Measurements from ENCODE around the gene AGMO.

AGMO gene

GRCh38 chr7:15389073-15389472 lies 172.7 kb downstream of the AGMO start:
- DNase-seq = peak in 1 of 2 experiments; percentile 9

- DNase-seq = no peak
Observed at GRCh38 chr7:15378494-15379145, 183.2 kb downstream of the AGMO start.

- no peak for DNase-seq
Observed at GRCh38 chr7:15376600-15376999, 185.2 kb downstream of the AGMO start.

GRCh38 chr7:15370441-15370840 lies 191.4 kb downstream of the AGMO start:
- no peak for DNase-seq

GRCh38 chr7:15368653-15369052 lies 193.2 kb downstream of the AGMO start:
- peak in 1 of 2 experiments; percentile 49 for DNase-seq

- no peak for DNase-seq
Observed at GRCh38 chr7:15367897-15368296, 193.9 kb downstream of the AGMO start.

- DNase-seq = no peak
Observed at GRCh38 chr7:15358112-15358511, 203.7 kb downstream of the AGMO start.

- no peak for DNase-seq
Observed at GRCh38 chr7:15352421-15353206, 209.2 kb downstream of the AGMO start.

- no peak for DNase-seq
Observed at GRCh38 chr7:15345216-15345615, 216.6 kb downstream of the AGMO start.

- DNase-seq = no peak
Observed at GRCh38 chr7:15341817-15342216, 220.0 kb downstream of the AGMO start.

GRCh38 chr7:15336146-15336545 lies 225.7 kb downstream of the AGMO start:
- DNase-seq = no peak

- no peak for DNase-seq
Observed at GRCh38 chr7:15335390-15335789, 226.4 kb downstream of the AGMO start.

GRCh38 chr7:15334536-15335263 lies 227.1 kb downstream of the AGMO start:
- no peak for DNase-seq

GRCh38 chr7:15332956-15333355 lies 228.9 kb downstream of the AGMO start:
- no peak for DNase-seq

- no peak for DNase-seq
Observed at GRCh38 chr7:15330943-15331342, 230.9 kb downstream of the AGMO start.

GRCh38 chr7:15327001-15327400 lies 234.8 kb downstream of the AGMO start:
- DNase-seq = no peak

- DNase-seq = peak; percentile 16 to 37
Observed at GRCh38 chr7:15326044-15326644, 235.7 kb downstream of the AGMO start.

GRCh38 chr7:15323550-15323949 lies 238.3 kb downstream of the AGMO start:
- DNase-seq = no peak

- DNase-seq = peak; percentile 27 to 88
Observed at GRCh38 chr7:15317215-15317614, 244.6 kb downstream of the AGMO start.

GRCh38 chr7:15315678-15316077 lies 246.1 kb downstream of the AGMO start:
- DNase-seq = no peak

GRCh38 chr7:15314922-15315321 lies 246.9 kb downstream of the AGMO start:
- DNase-seq = no peak

GRCh38 chr7:15313361-15313760 lies 248.5 kb downstream of the AGMO start:
- DNase-seq = no peak

GRCh38 chr7:15309872-15310271 lies 251.9 kb downstream of the AGMO start:
- no peak for DNase-seq

All from NCI-H524 (cell line).